Aorta (tissue), 5 donors: ENCODE measurements around the gene RALB. TPM values are rescaled to one million over a fixed set of nuclear protein-coding genes. Genes with fewer than 3 reads are reported as not detected.
"Not testable (repeated sequence)": the region's sequence is repeated elsewhere in the genome, so short reads cannot be mapped to it uniquely, and the experiment has no call there.

Experiments
- ATAC-seq: fragments of 200-7000 bp; cut with Tn5 transposase; one replicate; pipeline ENCODE4 v1.9.1; 2022; ENCODE audit warnings: moderate library complexity; ENCODE audit not compliant: low FRiP score
- DNase-seq, 2 donors: peaks; one replicate each; pipeline ENCODE4 v3.0.0-alpha.2; 2020
- H3K27ac ChIP-seq, 2 donors: one replicate each; pipeline ENCODE4 v1.5.1; 2013; ENCODE audit warnings: low read length in 2 of 2, mild to moderate bottlenecking in 2 of 2, moderate library complexity in 2 of 2, control low read depth in 1 of 2, inconsistent platforms in 1 of 2, low read depth in 1 of 2
- H3K27me3 ChIP-seq, 2 donors: one replicate each; pipeline ENCODE4 v1.6.1; 2013; ENCODE audit warnings: control low read depth in 1 of 2, low read length in 1 of 2, mild to moderate bottlenecking in 1 of 2, moderate library complexity in 1 of 2; ENCODE audit not compliant: insufficient read depth in 2 of 2, control insufficient read depth in 1 of 2
- H3K36me3 ChIP-seq, 2 donors: one replicate each; pipeline ENCODE4 v1.6.1; 2013; ENCODE audit warnings: control low read depth in 1 of 2, low read length in 1 of 2, mild to moderate bottlenecking in 1 of 2; ENCODE audit not compliant: insufficient read depth in 2 of 2, control insufficient read depth in 1 of 2
- H3K4me1 ChIP-seq, 2 donors: one replicate each; pipeline ENCODE4 v1.6.1; 2013; ENCODE audit warnings: low read length in 2 of 2, control low read depth in 1 of 2, mild to moderate bottlenecking in 1 of 2, moderate library complexity in 1 of 2; ENCODE audit not compliant: insufficient read depth in 2 of 2, control insufficient read depth in 1 of 2
- H3K4me3 ChIP-seq, 2 donors: one replicate each; pipeline ENCODE4 v1.5.1; 2013; ENCODE audit warnings: low read length in 2 of 2, control low read depth in 1 of 2, mild to moderate bottlenecking in 1 of 2
- H3K9me3 ChIP-seq: one replicate; pipeline ENCODE4 v1.6.1; 2013; ENCODE audit warnings: mild to moderate bottlenecking, low read length; ENCODE audit not compliant: control insufficient read depth
- WGBS, 2 donors: extraction: QIAGEN DNeasy Blood & Tissue Kit; methylation state at CpG; one replicate each; pipeline ENCODE4 v1.1.7; 2013; 5-methylcytosine and 5-hydroxymethylcytosine counted together
- intact Hi-C, 2 donors: fragments of 100-400 bp; cut with DNase I; formaldehyde crosslinking; loops; one replicate each; pipeline versions ENCODE4 v1.14.2 to v1.15.0; 2022
- polyA plus RNA-seq, 2 donors: library from polyadenylated mRNA; stranded (reverse); fragments of 200-250 nt; gene quantifications; one replicate each; pipeline ENCODE4 v1.2.3, GENCODE V29; 2013
- total RNA-seq, 2 donors: library from RNA; stranded (reverse); fragmentation: NEBNext Ultra II Directional; extraction: Animal tissue kit (Norgen Biotek cat#: 25700); gene quantifications; one replicate each; pipeline ENCODE4 v1.2.1, GENCODE V29; 2021
- donor health status: healthy with polysubstance abuse.
- donor health status: Bipolar disorder and iron deficiency.
- donor health status: DM: no; HTN: no; CAD: no.
- donor health status: DM: no; HTN: no; CAD: no.
- donor health status: DM: yes; HTN: yes; CAD: no.

Gene RALB
- total and polyA plus RNA-seq, 4 donors: 43.3 to 80.3 (median 50.1) TPM

- DNase-seq: peak in 1 of 2 donors; percentile 59
- no peak for ATAC-seq
- no peaks in the 10 kb centered on the region for H3K4me1 ChIP-seq
- H3K4me3 ChIP-seq: no peak overlapping the region
- no peaks in the 10 kb centered on the region for H3K27me3 ChIP-seq
- no peaks in the 10 kb centered on the region for H3K36me3 ChIP-seq
- H3K9me3 ChIP-seq: no peaks in the 10 kb centered on the region
- intact Hi-C loops: loop anchor here (10.0 kb wide), 2 partner anchors 562 to 612 kb away; partner anchors contain the start of gene PTPN4 (in 1 of the 2)
- no peak overlapping the region for H3K27ac ChIP-seq
Measured at GRCh38 chr2:120317180-120317533, 64.5 kb downstream of the RALB start.

DNA sequence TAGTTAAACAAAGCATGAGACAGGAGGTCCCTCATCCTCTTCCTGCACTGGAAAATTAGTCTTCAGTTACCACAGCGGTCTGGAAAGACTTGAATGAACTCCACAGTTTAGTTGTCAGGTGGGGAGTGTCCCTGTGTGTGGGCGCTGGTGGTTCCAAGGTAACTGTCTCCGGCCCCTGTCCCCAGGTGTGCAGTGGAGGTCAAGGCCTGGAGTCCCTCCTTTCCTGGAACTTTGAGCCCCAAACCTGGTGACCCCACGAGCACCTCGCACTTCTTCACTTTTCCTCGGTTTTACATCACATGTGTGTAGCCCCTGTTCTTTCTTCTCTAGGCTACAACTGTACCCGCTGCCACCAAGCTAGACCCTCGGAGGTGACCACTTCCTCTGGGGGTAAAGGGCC is 65.3 kb downstream of the RALB start:
- H3K27ac ChIP-seq: no peak overlapping the region
- WGBS, 2 donors: 95 to 99% methylated on average over 8 of the region's 8 CpGs
- no peaks in the 10 kb centered on the region for H3K9me3 ChIP-seq
- intact Hi-C loops: loop anchor here (10.0 kb wide), 2 partner anchors 563 to 613 kb away; partner anchors contain the start of gene PTPN4 (in 1 of the 2)
- DNase-seq: peak in 1 of 2 donors; percentile 64
- no peaks in the 10 kb centered on the region for H3K36me3 ChIP-seq
- H3K4me1 ChIP-seq: no peaks in the 10 kb centered on the region
- H3K27me3 ChIP-seq: no peaks in the 10 kb centered on the region
- H3K4me3 ChIP-seq: no peak overlapping the region
- no peak for ATAC-seq

GRCh38 chr2:120318626-120319025 is 66.0 kb downstream of the RALB start:
- Histone ChIP-seq H3K9me3 (no peaks in the 10 kb centered on the region), H3K27ac (no peak overlapping the region), H3K36me3 (no peaks in the 10 kb centered on the region), H3K4me3 (no peak overlapping the region), H3K4me1 (no peaks in the 10 kb centered on the region), H3K27me3 (no peaks in the 10 kb centered on the region)
- DNase-seq (peak in 1 of 2 donors; percentile 81), ATAC-seq (peak; percentile 21)
- 51 to 55% methylated on average over 8 of the region's 8 CpGs for WGBS, 2 donors
- intact Hi-C loops: loop anchor here (10.0 kb wide), 2 partner anchors 564 to 614 kb away; partner anchors contain the start of gene PTPN4 (in 1 of the 2)

GRCh38 chr2:120319123-120319522 is 66.5 kb downstream of the RALB start:
- no peaks in the 10 kb centered on the region for H3K9me3 ChIP-seq
- H3K27ac ChIP-seq: no peak overlapping the region
- no peaks in the 10 kb centered on the region for H3K4me1 ChIP-seq
- no peaks in the 10 kb centered on the region for H3K27me3 ChIP-seq
- H3K36me3 ChIP-seq: no peaks in the 10 kb centered on the region
- WGBS, 2 donors: 79 to 86% methylated on average over 10 of the region's 10 CpGs
- intact Hi-C loops: loop anchor here (10.0 kb wide), 2 partner anchors 564 to 614 kb away; partner anchors contain the start of gene PTPN4 (in 1 of the 2)
- ATAC-seq: no peak
- peak in 1 of 2 donors; percentile 67 for DNase-seq
- H3K4me3 ChIP-seq: no peak overlapping the region

GRCh38 chr2:120319686-120320317 is 67.2 kb downstream of the RALB start:
- intact Hi-C loops: loop anchor here (10.0 kb wide), 2 partner anchors 565 to 615 kb away; partner anchors contain the start of gene PTPN4 (in 1 of the 2)
- ATAC-seq (no peak), DNase-seq (peak in 1 of 2 donors; percentile 21)
- Histone ChIP-seq H3K36me3 (no peaks in the 10 kb centered on the region), H3K9me3 (no peaks in the 10 kb centered on the region), H3K27me3 (no peaks in the 10 kb centered on the region), H3K4me3 (no peak overlapping the region), H3K4me1 (no peaks in the 10 kb centered on the region), H3K27ac (no peak overlapping the region)
- WGBS, 2 donors: 92 to 95% methylated on average over 18 of the region's 18 CpGs

GRCh38 chr2:120320318-120320851 is 67.7 kb downstream of the RALB start:
- ATAC-seq (no peak), DNase-seq (peak in 1 of 2 donors; percentile 46)
- 88 to 92% methylated on average over 10 of the region's 10 CpGs for WGBS, 2 donors
- intact Hi-C loops: no loop called here
- Histone ChIP-seq H3K4me3 (no peak overlapping the region), H3K36me3 (no peaks in the 10 kb centered on the region), H3K27ac (no peak overlapping the region), H3K9me3 (no peaks in the 10 kb centered on the region), H3K27me3 (no peaks in the 10 kb centered on the region), H3K4me1 (no peaks in the 10 kb centered on the region)

- H3K9me3 ChIP-seq, H3K4me1 ChIP-seq, intact Hi-C loops, DNase-seq, H3K36me3 ChIP-seq, H3K4me3 ChIP-seq, ATAC-seq, H3K27ac ChIP-seq, H3K27me3 ChIP-seq: not testable (repeated sequence)
- 94% methylated on average over 5 of the region's 5 CpGs for WGBS, 2 donors
Measured at GRCh38 chr2:120320887-120321556, 68.4 kb downstream of the RALB start.

GRCh38 chr2:120321721-120322284 is 69.2 kb downstream of the RALB start:
- 93 to 94% methylated on average over 10 of the region's 10 CpGs for WGBS, 2 donors

More at GRCh38 chr2:120321721-120322284, 69.2 kb downstream of the RALB start:
- Histone ChIP-seq H3K4me3 (no peak overlapping the region), H3K27me3 (no peaks in the 10 kb centered on the region), H3K9me3 (no peaks in the 10 kb centered on the region), H3K4me1 (no peaks in the 10 kb centered on the region), H3K27ac (no peak overlapping the region), H3K36me3 (no peaks in the 10 kb centered on the region)
- ATAC-seq: no peak
- intact Hi-C loops: no loop called here
- no peak for DNase-seq
